M059J (cell line): ENCODE data around the gene ZDHHC15. TPM values are rescaled to one million over a fixed set of nuclear protein-coding genes. Genes with fewer than 3 reads are reported as not detected.

Experiments used
- total RNA-seq: library from RNA; depleted of rRNA; stranded (reverse); fragments of >200 nt; shearing (Covaris generic); gene quantifications from 2 replicates; pipeline ENCODE4 v1.2.3, GENCODE V29; 2014; rRNA removed

ZDHHC15 gene
- total RNA-seq, 1 experiment from 2014 or later: 0.02 TPM

Other genes with a start within 250 kb of the ZDHHC15 start
- gene UPRT, start 249.0 kb downstream of the ZDHHC15 start, total RNA-seq: 16.8 and 31.5 TPM in 2 replicates